Embryonic facial prominence (tissue), 1 donor: ENCODE measurements around the gene RHOU.

Source experiments
- DNase-seq: peaks from one replicate; pipeline ENCODE4 v3.0.0-alpha.2; 2016; ENCODE audit errors: extremely low spot score

RHOU gene

GRCh38 chr1:228736844-228737445 is 1.7 kb downstream of the RHOU start:
- DNase-seq, result no peak

- DNase-seq, result no peak
Observed at GRCh38 chr1:228737601-228738041, 2.3 kb downstream of the RHOU start.

GRCh38 chr1:228739826-228740225 is 4.5 kb downstream of the RHOU start:
- no peak for DNase-seq

- DNase-seq, result no peak
Observed at GRCh38 chr1:228740543-228741317, 5.5 kb downstream of the RHOU start.

GRCh38 chr1:228742281-228742860 is 7.1 kb downstream of the RHOU start:
- no peak for DNase-seq

- no peak for DNase-seq
Observed at GRCh38 chr1:228743405-228743804, 8.1 kb downstream of the RHOU start.

GRCh38 chr1:228744356-228744755 is 9.1 kb downstream of the RHOU start:
- no peak for DNase-seq

GRCh38 chr1:228744918-228745317 is 9.6 kb downstream of the RHOU start:
- no peak for DNase-seq

GRCh38 chr1:228745497-228745896 is 10.2 kb downstream of the RHOU start:
- DNase-seq, result no peak

GRCh38 chr1:228747301-228747935 is 12.1 kb downstream of the RHOU start:
- DNase-seq, result no peak

- DNase-seq, result no peak
Observed at GRCh38 chr1:228748029-228748428, 12.8 kb downstream of the RHOU start.

- no peak for DNase-seq
Observed at GRCh38 chr1:228748431-228748830, 13.2 kb downstream of the RHOU start.

GRCh38 chr1:228749765-228750164 is 14.5 kb downstream of the RHOU start:
- DNase-seq, result no peak

GRCh38 chr1:228750915-228751314 is 15.6 kb downstream of the RHOU start:
- DNase-seq, result no peak

GRCh38 chr1:228751360-228752098 is 16.2 kb downstream of the RHOU start:
- DNase-seq, result no peak

- DNase-seq, result no peak
Observed at GRCh38 chr1:228752258-228752657, 17.0 kb downstream of the RHOU start.

GRCh38 chr1:228752675-228753265 is 17.5 kb downstream of the RHOU start:
- no peak for DNase-seq

- no peak for DNase-seq
Observed at GRCh38 chr1:228753287-228753686, 18.0 kb downstream of the RHOU start.

GRCh38 chr1:228753786-228754360 is 18.6 kb downstream of the RHOU start:
- DNase-seq, result no peak

- no peak for DNase-seq
Observed at GRCh38 chr1:228754646-228755268, 19.5 kb downstream of the RHOU start.

- DNase-seq, result no peak
Observed at GRCh38 chr1:228755800-228756199, 20.5 kb downstream of the RHOU start.
